HepG2 (cell line): ENCODE data around the gene ARL4D. TPM values are rescaled to one million over a fixed set of nuclear protein-coding genes. Genes with fewer than 3 reads are reported as not detected.

Experiments used
- AKNA ChIP-seq: sonication (generic); formaldehyde crosslinking; IDR thresholded peaks from 2 replicates; pipeline ENCODE4 v1.4.0; 2020; ENCODE audit warnings: missing genetic modification reagents, borderline replicate concordance
- CREB3 ChIP-seq: sonication (generic); formaldehyde crosslinking; IDR thresholded peaks from 2 replicates; pipeline ENCODE4 v1.5.0; 2020; ENCODE audit warnings: missing genetic modification reagents
- FOXK1 ChIP-seq: sonication (generic); formaldehyde crosslinking; IDR thresholded peaks from 2 replicates; pipeline ENCODE4 v1.4.0; 2020; ENCODE audit warnings: low read depth, missing genetic modification reagents, borderline replicate concordance
- HIC2 ChIP-seq: sonication (generic); formaldehyde crosslinking; IDR thresholded peaks from 2 replicates; pipeline ENCODE4 v1.9.0; 2022; ENCODE audit warnings: low read depth, missing genetic modification reagents
- KLF12 ChIP-seq: sonication (generic); formaldehyde crosslinking; IDR thresholded peaks from 2 replicates; pipeline ENCODE4 v1.4.0; 2020; ENCODE audit warnings: missing genetic modification reagents, borderline replicate concordance
- MTF2 ChIP-seq: sonication (generic); formaldehyde crosslinking; IDR thresholded peaks from 2 replicates; pipeline ENCODE4 v1.5.0; 2020; ENCODE audit warnings: missing genetic modification reagents, borderline replicate concordance
- MYNN ChIP-seq: sonication (generic); formaldehyde crosslinking; IDR thresholded peaks from 2 replicates; pipeline ENCODE4 v1.4.0; 2020; ENCODE audit warnings: mild to moderate bottlenecking, low read depth, missing genetic modification reagents
- NCOA5 ChIP-seq: sonication (generic); formaldehyde crosslinking; IDR thresholded peaks from 2 replicates; pipeline ENCODE4 v1.4.0; 2020; ENCODE audit warnings: missing genetic modification reagents
- NFE2L1 ChIP-seq: sonication (generic); formaldehyde crosslinking; IDR thresholded peaks from 2 replicates; pipeline ENCODE4 v1.4.0; 2020; ENCODE audit warnings: missing genetic modification reagents, mild to moderate bottlenecking, borderline replicate concordance
- NKX3-1 ChIP-seq: sonication (generic); formaldehyde crosslinking; IDR thresholded peaks from 2 replicates; pipeline ENCODE4 v1.5.0; 2020; ENCODE audit warnings: missing genetic modification reagents
- NR2F6 ChIP-seq, 2 experiments: IDR thresholded peaks; 2 replicates each; pipeline ENCODE4 v1.6.1; 2016; ENCODE audit warnings: antibody characterized with exemption in 1 of 2, mild to moderate bottlenecking in 1 of 2
- RAD51 ChIP-seq: fragments of 450-650 bp; IDR thresholded peaks from 2 replicates; pipeline ENCODE4 v1.6.1; 2016; ENCODE audit warnings: borderline replicate concordance
- SAP130 ChIP-seq: IDR thresholded peaks from 2 replicates; pipeline ENCODE4 v1.6.1; 2016; ENCODE audit warnings: low read depth
- SKI ChIP-seq: fragments of 450-650 bp; IDR thresholded peaks from one replicate; pipeline ENCODE4 v1.6.1; 2018; ENCODE audit warnings: mild to moderate bottlenecking; ENCODE audit not compliant: partially characterized antibody
- YY1 ChIP-seq: IDR thresholded peaks from 2 replicates; pipeline ENCODE4 v1.6.1; 2011; ENCODE audit warnings: low read length, low read depth, moderate library complexity, mild to moderate bottlenecking; ENCODE audit not compliant: insufficient read depth, insufficient replicate concordance
- ZNF660 ChIP-seq: sonication (generic); formaldehyde crosslinking; IDR thresholded peaks from 2 replicates; pipeline ENCODE4 v1.5.1; 2020; ENCODE audit warnings: mild to moderate bottlenecking, low read depth, missing genetic modification reagents, borderline replicate concordance
- ZNF670 ChIP-seq: sonication (generic); formaldehyde crosslinking; IDR thresholded peaks from 2 replicates; pipeline ENCODE4 v1.8.0; 2022; ENCODE audit warnings: mild to moderate bottlenecking, missing genetic modification reagents, borderline replicate concordance
- ZNF674 ChIP-seq: sonication (generic); formaldehyde crosslinking; IDR thresholded peaks from 2 replicates; pipeline ENCODE4 v1.5.0; 2020; ENCODE audit warnings: low read depth, mild to moderate bottlenecking, missing genetic modification reagents
- polyA plus RNA-seq, 8 experiments: library from polyadenylated mRNA; depleted of rRNA in 3 of 8; stranded (reverse) in 7 of 8; unstranded in 1 of 8; fragments of >200 nt; fragmentation: Illumina TruSeq in 4 of 8; extraction: Trizol in 4 of 8; gene quantifications; 2 replicates each; pipeline versions ENCODE4 v1.2.1 to v1.2.3, GENCODE V29; 2011 to 2016; ENCODE audit warnings: low read depth in 4 of 8, missing spikeins in 1 of 8, mixed read lengths in 1 of 8; ENCODE audit not compliant: insufficient read depth in 1 of 8
- total RNA-seq, 5 experiments: library from RNA; depleted of rRNA; stranded (reverse); fragments of >200 nt; fragmentation: Illumina TruSeq; extraction: Trizol; gene quantifications; 2 replicates each; pipeline ENCODE4 v1.2.3, GENCODE V29; 2016; ENCODE audit warnings: low read depth in 1 of 5
- TF ChIP-seq, protein P1 (sequence below): sonication (generic); formaldehyde crosslinking; IDR thresholded peaks from 2 replicates; pipeline ENCODE4 v1.4.0; 2020; ENCODE audit warnings: mild to moderate bottlenecking, missing genetic modification reagents

Gene ARL4D
- total and polyA plus RNA-seq, 2 of the 13 experiments (the other 11 are each of a cell fraction or from before 2014, with no cell fraction given): 9.0 to 25.9 TPM

GRCh38 chr17:43398724-43399595 is at the start of gene ARL4D (continued):
- TF ChIP-seq HIC2: no peak
- peak; percentile 89 for TF ChIP-seq SAP130
- 0 out of 2 replicates have a peak, but pooled peaks have one; percentile 16 for TF ChIP-seq NR2F6 (IDR thresholded peaks at IDR 0.05)
- peak; percentile 73; the same call in 1 of the 2 replicates for TF ChIP-seq NR2F6 (CRISPR knock-in tag; IDR thresholded peaks at IDR 0.05)
- no peak for TF ChIP-seq ZNF670 (CRISPR knock-in tag)
- no peak for TF ChIP-seq RAD51
- no peak for TF ChIP-seq CREB3 (CRISPR knock-in tag)
- TF ChIP-seq MYNN (CRISPR knock-in tag): 0 out of 2 replicates have a peak, but pooled peaks have one; percentile 16
- TF ChIP-seq ZNF660 (CRISPR knock-in tag): no peak; the same call in 1 of the 2 replicates
- TF ChIP-seq, protein P1, sequence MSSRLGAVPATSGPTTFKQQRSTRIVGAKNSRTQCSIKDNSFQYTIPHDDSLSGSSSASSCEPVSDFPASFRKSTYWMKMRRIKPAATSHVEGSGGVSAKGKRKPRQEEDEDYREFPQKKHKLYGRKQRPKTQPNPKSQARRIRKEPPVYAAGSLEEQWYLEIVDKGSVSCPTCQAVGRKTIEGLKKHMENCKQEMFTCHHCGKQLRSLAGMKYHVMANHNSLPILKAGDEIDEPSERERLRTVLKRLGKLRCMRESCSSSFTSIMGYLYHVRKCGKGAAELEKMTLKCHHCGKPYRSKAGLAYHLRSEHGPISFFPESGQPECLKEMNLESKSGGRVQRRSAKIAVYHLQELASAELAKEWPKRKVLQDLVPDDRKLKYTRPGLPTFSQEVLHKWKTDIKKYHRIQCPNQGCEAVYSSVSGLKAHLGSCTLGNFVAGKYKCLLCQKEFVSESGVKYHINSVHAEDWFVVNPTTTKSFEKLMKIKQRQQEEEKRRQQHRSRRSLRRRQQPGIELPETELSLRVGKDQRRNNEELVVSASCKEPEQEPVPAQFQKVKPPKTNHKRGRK (CRISPR knock-in tag): no peak
- 0 out of 2 replicates have a peak, but pooled peaks have one; percentile 58 for TF ChIP-seq NKX3-1
- TF ChIP-seq FOXK1 (CRISPR knock-in tag): peak; percentile 80; the same call in 1 of the 2 replicates
- no peak for TF ChIP-seq NCOA5
- peak; percentile 58; the same call in 1 of the 2 replicates for TF ChIP-seq ZNF674 (CRISPR knock-in tag)
- peak; percentile 50 for TF ChIP-seq YY1
- peak; percentile 97; the same call in 1 of the 2 replicates for TF ChIP-seq MTF2 (CRISPR knock-in tag)
- no peak for TF ChIP-seq AKNA (CRISPR knock-in tag)
- TF ChIP-seq NFE2L1 (CRISPR knock-in tag): no peak
- TF ChIP-seq KLF12 (CRISPR knock-in tag): peak; percentile 38; the same call in 1 of the 2 replicates
- TF ChIP-seq SKI: peak; percentile 17
